HFF-Myc (cell line): ENCODE results near the gene PSMB4.
"Not testable (repeated sequence)": the region's sequence is repeated elsewhere in the genome, so short reads cannot be mapped to it uniquely, and the experiment has no call there.

Source experiments
- DNase-seq: peaks from one replicate; pipeline ENCODE4 v3.0.0-alpha.2; 2011; ENCODE audit warnings: low read depth; ENCODE audit errors: extremely low read depth
- H3K4me3 ChIP-seq: replicated peaks from 2 replicates; pipeline ENCODE4 v1.5.1; 2011; ENCODE audit warnings: low read depth, mild to moderate bottlenecking, control low read depth, low read length
- TF ChIP-seq, protein P1 (sequence below): IDR thresholded peaks from 2 replicates; pipeline ENCODE4 v1.5.1; 2012; ENCODE audit warnings: mild to moderate bottlenecking, low read depth, low read length, control low read depth; ENCODE audit errors: missing control alignments

Gene PSMB4

DNA sequence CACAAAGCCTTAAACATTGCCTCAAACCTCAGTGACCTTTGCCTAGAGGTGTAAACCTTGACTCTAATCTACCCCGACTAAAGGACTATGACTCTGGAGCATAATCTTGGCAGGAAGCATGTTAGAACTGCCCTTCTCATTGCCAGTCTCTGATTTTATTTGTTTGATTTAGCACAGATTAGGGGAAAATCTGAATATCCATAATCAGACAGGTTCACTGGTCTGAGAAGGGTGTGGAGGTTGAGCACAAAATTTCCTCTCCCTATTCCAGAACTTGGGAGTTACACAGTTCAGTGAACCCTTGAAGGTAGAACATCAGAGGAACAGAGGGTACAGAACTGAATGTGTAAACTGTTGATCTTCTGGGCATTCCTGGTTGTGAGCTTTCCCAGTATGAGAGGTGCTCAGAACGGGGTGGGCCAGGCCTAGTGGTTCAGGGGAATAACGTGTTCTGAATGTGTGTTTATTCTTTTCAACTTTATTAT, 8.3 kb upstream of the PSMB4 start:
- no peak overlapping the region for H3K4me3 ChIP-seq
- no peak for DNase-seq
- TF ChIP-seq, protein P1, sequence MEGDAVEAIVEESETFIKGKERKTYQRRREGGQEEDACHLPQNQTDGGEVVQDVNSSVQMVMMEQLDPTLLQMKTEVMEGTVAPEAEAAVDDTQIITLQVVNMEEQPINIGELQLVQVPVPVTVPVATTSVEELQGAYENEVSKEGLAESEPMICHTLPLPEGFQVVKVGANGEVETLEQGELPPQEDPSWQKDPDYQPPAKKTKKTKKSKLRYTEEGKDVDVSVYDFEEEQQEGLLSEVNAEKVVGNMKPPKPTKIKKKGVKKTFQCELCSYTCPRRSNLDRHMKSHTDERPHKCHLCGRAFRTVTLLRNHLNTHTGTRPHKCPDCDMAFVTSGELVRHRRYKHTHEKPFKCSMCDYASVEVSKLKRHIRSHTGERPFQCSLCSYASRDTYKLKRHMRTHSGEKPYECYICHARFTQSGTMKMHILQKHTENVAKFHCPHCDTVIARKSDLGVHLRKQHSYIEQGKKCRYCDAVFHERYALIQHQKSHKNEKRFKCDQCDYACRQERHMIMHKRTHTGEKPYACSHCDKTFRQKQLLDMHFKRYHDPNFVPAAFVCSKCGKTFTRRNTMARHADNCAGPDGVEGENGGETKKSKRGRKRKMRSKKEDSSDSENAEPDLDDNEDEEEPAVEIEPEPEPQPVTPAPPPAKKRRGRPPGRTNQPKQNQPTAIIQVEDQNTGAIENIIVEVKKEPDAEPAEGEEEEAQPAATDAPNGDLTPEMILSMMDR: no peak

DNA sequence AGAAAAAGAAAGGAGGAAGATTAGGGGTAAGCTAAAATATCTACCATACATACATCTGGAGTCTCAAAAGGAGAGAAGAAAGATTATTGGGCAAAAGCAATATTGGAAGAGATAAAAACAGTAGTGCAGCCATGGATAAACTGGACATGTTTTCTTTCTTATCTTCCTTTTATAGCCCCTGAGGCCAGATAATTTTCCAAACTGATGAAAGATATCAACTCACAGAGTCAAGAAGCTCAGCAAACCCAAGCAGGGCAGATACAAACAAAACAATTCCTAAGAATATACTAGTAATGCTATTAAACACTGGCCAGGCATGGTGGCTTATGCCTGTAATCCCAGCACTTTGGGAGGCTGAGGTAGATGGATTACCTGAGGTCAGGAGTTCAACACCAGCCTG, 5.8 kb upstream of the PSMB4 start:
- no peak overlapping the region for H3K4me3 ChIP-seq
- no peak for DNase-seq
- TF ChIP-seq, protein P1: no peak

DNA sequence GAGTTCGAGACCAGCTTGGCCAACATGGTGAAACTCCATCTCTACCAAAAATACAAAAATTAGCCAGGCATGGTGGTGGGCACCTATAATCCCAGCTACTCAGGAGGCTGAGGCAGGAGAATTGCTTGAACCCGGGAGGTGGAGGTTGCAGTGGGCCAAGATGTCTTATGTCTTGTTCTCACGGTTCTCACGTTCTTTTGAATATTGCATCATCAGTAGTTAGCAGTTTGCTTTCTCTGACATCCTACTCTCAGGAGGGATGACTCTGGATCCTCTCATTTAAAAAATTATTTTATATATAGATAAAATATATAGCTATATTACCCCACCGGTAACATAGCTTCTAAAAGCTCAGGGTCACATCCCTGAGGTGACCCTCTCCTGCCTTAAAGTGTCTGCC, 3.1 kb upstream of the PSMB4 start:
- DNase-seq, H3K4me3 ChIP-seq: not testable (repeated sequence)

DNA sequence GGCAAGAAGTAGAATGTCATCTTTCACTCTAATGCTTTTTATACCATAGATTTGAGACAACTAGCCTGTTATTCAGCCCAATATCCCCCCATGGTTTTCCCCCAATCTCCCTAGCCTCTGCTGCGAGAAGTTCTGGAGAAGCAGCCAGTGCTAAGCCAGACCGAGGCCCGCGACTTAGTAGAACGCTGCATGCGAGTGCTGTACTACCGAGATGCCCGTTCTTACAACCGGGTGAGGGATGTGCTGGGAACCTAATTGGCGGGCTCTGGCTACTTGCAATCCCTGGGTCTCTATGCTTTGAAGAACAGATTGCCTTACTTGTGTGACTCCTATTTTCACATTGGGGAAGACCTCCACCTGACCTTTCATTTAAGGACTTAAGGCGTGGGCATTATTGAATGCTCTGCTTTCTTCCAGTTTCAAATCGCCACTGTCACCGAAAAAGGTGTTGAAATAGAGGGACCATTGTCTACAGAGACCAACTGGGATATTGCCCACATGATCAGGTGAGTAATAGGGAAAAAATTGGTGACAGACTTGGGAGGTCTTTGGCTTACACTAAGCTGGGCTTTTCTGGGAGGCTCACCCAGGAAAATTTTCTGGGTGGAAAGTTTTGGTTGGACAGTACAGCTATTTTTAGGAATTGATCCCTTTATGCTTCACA, 1.9 kb downstream of the PSMB4 start:
- peak overlapping the region; percentile 90 for H3K4me3 ChIP-seq

DNA sequence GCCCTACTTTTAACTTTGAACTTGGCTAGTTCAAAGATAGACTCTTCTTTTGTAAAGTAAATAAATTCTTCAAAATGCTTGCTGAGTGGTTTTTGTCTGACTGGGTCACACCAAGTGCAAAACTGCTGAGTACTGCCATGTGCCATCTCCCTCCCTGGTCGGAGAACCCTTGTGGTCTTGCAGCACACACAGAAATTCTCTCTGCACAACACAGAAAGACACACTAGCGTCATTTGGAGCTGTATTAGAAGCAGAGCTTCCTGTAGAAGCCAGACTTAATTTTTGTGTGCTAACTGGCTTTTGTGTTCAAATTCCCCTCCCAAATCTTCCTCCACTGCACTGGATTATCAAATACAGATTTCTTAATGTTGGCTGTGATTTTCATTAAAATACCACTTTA, 2.5 kb downstream of the PSMB4 start:
- DNase-seq: no peak
- no peak overlapping the region for H3K4me3 ChIP-seq
- TF ChIP-seq, protein P1: no peak

More for the DNA sequence above, 1.9 kb downstream of the PSMB4 start:
- TF ChIP-seq, protein P1: no peak
- DNase-seq: no peak

DNA sequence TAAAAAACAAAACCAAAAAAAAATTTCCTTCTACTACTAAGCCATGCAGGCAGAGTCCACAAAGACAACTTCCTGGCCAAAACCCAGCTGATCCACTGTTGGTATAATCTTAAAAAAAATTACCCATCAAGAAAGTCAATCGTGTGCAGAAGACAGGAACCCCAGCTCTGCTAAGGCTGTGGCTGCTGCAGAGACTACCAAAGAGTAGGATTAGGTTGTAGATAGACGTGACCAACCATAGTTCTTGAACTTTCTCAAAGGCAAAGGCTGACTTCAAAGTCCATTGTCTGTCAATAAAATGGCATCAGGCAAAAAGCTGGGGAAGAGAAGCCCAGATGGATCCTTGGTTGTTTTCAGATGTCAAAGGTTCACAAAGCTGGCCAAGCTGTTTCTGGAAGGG, 3.4 kb downstream of the PSMB4 start:
- TF ChIP-seq, protein P1: no peak
- no peak overlapping the region for H3K4me3 ChIP-seq
- no peak for DNase-seq

DNA sequence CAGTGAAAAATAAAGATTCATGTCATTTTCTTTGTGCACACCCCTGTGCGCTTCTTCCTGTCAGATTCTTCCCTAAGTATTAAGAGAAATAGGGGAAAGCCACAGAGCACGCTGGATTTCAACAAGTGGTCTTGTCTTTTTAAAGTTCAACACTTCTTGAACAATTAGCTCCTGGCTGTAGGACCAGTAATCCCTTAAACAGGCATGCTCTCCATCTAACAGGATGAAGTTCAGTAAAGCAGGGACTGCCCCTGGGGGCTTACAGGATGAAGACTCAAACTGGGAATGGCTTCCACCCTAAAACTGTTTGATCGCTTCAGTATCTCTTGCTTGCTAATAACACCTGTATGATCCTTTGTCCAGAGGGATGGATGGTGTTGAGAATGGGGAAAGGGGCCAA, 4.2 kb downstream of the PSMB4 start:
- no peak for DNase-seq
- TF ChIP-seq, protein P1: no peak
- no peak overlapping the region for H3K4me3 ChIP-seq
